DND-41 (cell line): Measurements from ENCODE around the gene MRAP2.

ENCODE experiments used
- ATAC-seq: fragments of 200-7000 bp; cut with Tn5 transposase; 3 replicates; pipeline ENCODE4 v1.9.1; 2021; ENCODE audit warnings: low read depth; ENCODE audit not compliant: insufficient read depth
- DNase-seq: peaks from one replicate; pipeline ENCODE4 v3.0.0-alpha.2; 2020
- H2AFZ ChIP-seq: 2 replicates; pipeline ENCODE4 v1.6.0; 2012; ENCODE audit warnings: low read depth, low read length
- H3K27ac ChIP-seq: 2 replicates; pipeline ENCODE4 v1.5.1; 2012; ENCODE audit warnings: low read length, inconsistent platforms
- H3K27me3 ChIP-seq: fragments of 200-600 bp; sonication (generic); 2 replicates; pipeline ENCODE4 v1.6.0; 2012; ENCODE audit warnings: low read length, mild to moderate bottlenecking, inconsistent platforms; ENCODE audit not compliant: insufficient read depth, poor library complexity
- H3K36me3 ChIP-seq: 2 replicates; pipeline ENCODE4 v1.5.1; 2012; ENCODE audit warnings: low read length, inconsistent platforms; ENCODE audit not compliant: insufficient read depth
- H3K4me1 ChIP-seq: 2 replicates; pipeline ENCODE4 v1.5.1; 2012; ENCODE audit warnings: mild to moderate bottlenecking, low read length; ENCODE audit not compliant: insufficient read depth
- H3K4me2 ChIP-seq: 2 replicates; pipeline ENCODE4 v1.6.0; 2012; ENCODE audit warnings: mild to moderate bottlenecking, moderate library complexity, low read length, inconsistent platforms; ENCODE audit not compliant: insufficient read depth
- H3K4me3 ChIP-seq, 2 experiments: fragments of 200-600 bp in 1 of 2; shearing (Covaris generic) in 1 of 2; 2 replicates each; pipeline ENCODE4 v1.5.1; 2012 to 2016; ENCODE audit warnings: inconsistent platforms in 2 of 2, low read length in 2 of 2, mild to moderate bottlenecking in 2 of 2, low read depth in 1 of 2, moderate library complexity in 1 of 2
- H3K79me2 ChIP-seq: 2 replicates; pipeline ENCODE4 v1.6.0; 2012; ENCODE audit warnings: low read length, inconsistent platforms; ENCODE audit not compliant: insufficient read depth
- H3K9ac ChIP-seq: 2 replicates; pipeline ENCODE4 v1.6.0; 2012; ENCODE audit warnings: low read depth, mild to moderate bottlenecking, inconsistent platforms, low read length, moderate library complexity
- H3K9me3 ChIP-seq: 2 replicates; pipeline ENCODE4 v1.5.1; 2012; ENCODE audit warnings: low read length, moderate library complexity, mild to moderate bottlenecking, inconsistent platforms; ENCODE audit not compliant: insufficient read depth, severe bottlenecking
- H4K20me1 ChIP-seq: 2 replicates; pipeline ENCODE4 v1.6.0; 2012; ENCODE audit warnings: low read length; ENCODE audit not compliant: insufficient read depth
- CTCF ChIP-seq: IDR thresholded peaks from 2 replicates; pipeline ENCODE4 v1.5.1; 2012; ENCODE audit warnings: borderline replicate concordance, low read length, moderate library complexity, mild to moderate bottlenecking; ENCODE audit not compliant: poor library complexity, severe bottlenecking; ENCODE audit errors: extremely low read depth
- EZH2 ChIP-seq: IDR thresholded peaks from 3 replicates; pipeline ENCODE4 v1.6.1; 2012; ENCODE audit warnings: borderline replicate concordance, low read depth, mild to moderate bottlenecking, moderate library complexity, low read length, inconsistent platforms; ENCODE audit not compliant: severe bottlenecking

Gene MRAP2

DNA sequence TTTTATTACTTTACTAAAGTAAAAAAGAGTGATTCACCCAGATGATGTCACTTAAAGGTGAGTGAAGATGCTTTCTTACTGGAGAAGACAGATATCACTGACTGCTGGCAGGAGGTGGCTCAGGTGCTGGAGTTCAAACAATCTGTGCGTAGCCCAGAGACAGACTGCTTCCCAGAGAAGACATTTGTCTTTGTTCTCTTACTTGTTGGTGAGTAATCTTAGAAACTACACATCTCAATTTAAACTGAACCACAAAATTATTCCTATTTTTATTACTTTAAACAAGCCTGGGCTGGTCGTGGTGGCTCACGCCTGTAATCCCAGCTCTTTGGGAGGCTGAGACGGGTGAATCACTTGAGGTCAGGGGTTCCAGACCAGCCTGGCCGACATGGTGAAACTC lies 101.7 kb downstream of the MRAP2 start:
- ATAC-seq: no peak
- Histone ChIP-seq H3K9ac (no peak overlapping the region), H3K4me1 (no peaks in the 10 kb centered on the region), H3K27me3 (no peaks in the 10 kb centered on the region), H3K27ac (no peak overlapping the region), H3K36me3 (peaks cover 32% of the 10 kb centered on the region), H3K79me2 (no peaks in the 10 kb centered on the region), H3K4me3 (no peak overlapping the region), H3K9me3 (peaks cover 12% of the 10 kb centered on the region), H4K20me1 (no peaks in the 10 kb centered on the region), H3K4me2 (no peak overlapping the region), H2AFZ (no peak overlapping the region)
- DNase-seq: no peak
- TF ChIP-seq CTCF (no peak), EZH2 (no peak)

GRCh38 chr6:84136364-84137050 lies 102.9 kb downstream of the MRAP2 start:
- Histone ChIP-seq H3K27ac (no peak overlapping the region), H3K36me3 (peaks cover 32% of the 10 kb centered on the region), H3K27me3 (no peaks in the 10 kb centered on the region), H3K4me1 (no peaks in the 10 kb centered on the region), H3K4me3 (no peak overlapping the region), H3K9me3 (peaks cover 12% of the 10 kb centered on the region), H2AFZ (no peak overlapping the region), H3K9ac (no peak overlapping the region), H3K79me2 (no peaks in the 10 kb centered on the region), H3K4me2 (no peak overlapping the region), H4K20me1 (no peaks in the 10 kb centered on the region)
- TF ChIP-seq CTCF: no peak
- TF ChIP-seq EZH2: no peak
- ATAC-seq: no peak
- no peak for DNase-seq

GRCh38 chr6:84137051-84137375 lies 103.4 kb downstream of the MRAP2 start:
- no peaks in the 10 kb centered on the region for H3K4me1 ChIP-seq
- no peak overlapping the region for H3K4me2 ChIP-seq
- H3K9ac ChIP-seq: no peak overlapping the region
- H3K36me3 ChIP-seq: peaks cover 32% of the 10 kb centered on the region
- TF ChIP-seq CTCF: no peak
- TF ChIP-seq EZH2: no peak
- no peaks in the 10 kb centered on the region for H3K27me3 ChIP-seq
- no peak overlapping the region for H2AFZ ChIP-seq
- DNase-seq (no peak), ATAC-seq (no peak)
- no peak overlapping the region for H3K4me3 ChIP-seq
- no peaks in the 10 kb centered on the region for H4K20me1 ChIP-seq
- no peaks in the 10 kb centered on the region for H3K79me2 ChIP-seq
- H3K9me3 ChIP-seq: peaks cover 12% of the 10 kb centered on the region
- no peak overlapping the region for H3K27ac ChIP-seq

GRCh38 chr6:84137989-84138575 lies 104.5 kb downstream of the MRAP2 start:
- Histone ChIP-seq H3K4me3 (no peak overlapping the region), H3K27ac (no peak overlapping the region), H4K20me1 (no peaks in the 10 kb centered on the region), H2AFZ (no peak overlapping the region), H3K79me2 (no peaks in the 10 kb centered on the region), H3K4me2 (no peak overlapping the region), H3K27me3 (no peaks in the 10 kb centered on the region), H3K4me1 (no peaks in the 10 kb centered on the region), H3K9me3 (peaks cover 12% of the 10 kb centered on the region), H3K9ac (no peak overlapping the region), H3K36me3 (peaks cover 34% of the 10 kb centered on the region)
- 0 out of 3 replicates have a peak, but pooled peaks have one; percentile 44 for ATAC-seq
- no peak for DNase-seq
- TF ChIP-seq CTCF: no peak
- TF ChIP-seq EZH2: no peak
